GM19467 (cell line): ENCODE results near the gene DCXR.
"Not testable (repeated sequence)": the region's sequence is repeated elsewhere in the genome, so short reads cannot be mapped to it uniquely, and the experiment has no call there.

ENCODE experiments used
- ATAC-seq: cut with Tn5 transposase; IDR thresholded peaks from one replicate; pipeline ENCODE4 v1.9.1; 2021; ENCODE audit warnings: mild to moderate bottlenecking, moderate library complexity; ENCODE audit not compliant: unreplicated experiment

DCXR gene

GRCh38 chr17:82042649-82043048 is 5.2 kb upstream of the DCXR start:
- no peak for ATAC-seq

- no peak for ATAC-seq
Measured at GRCh38 chr17:82041144-82041814, 3.8 kb upstream of the DCXR start.

GRCh38 chr17:82039695-82040299 is 2.3 kb upstream of the DCXR start:
- ATAC-seq = no peak

GRCh38 chr17:82038796-82039409 is 1.4 kb upstream of the DCXR start:
- not testable (repeated sequence) for ATAC-seq

- ATAC-seq = no peak
Measured at GRCh38 chr17:82037889-82038195, 345 bp upstream of the DCXR start.

GRCh38 chr17:82036634-82037091 is 834 bp downstream of the DCXR start:
- ATAC-seq = no peak

- no peak for ATAC-seq
Measured at GRCh38 chr17:82035956-82036633, 1.4 kb downstream of the DCXR start.

GRCh38 chr17:82035488-82035887 is 2.0 kb downstream of the DCXR start:
- no peak for ATAC-seq

- no peak for ATAC-seq
Measured at GRCh38 chr17:82034371-82035011, 3.0 kb downstream of the DCXR start.

GRCh38 chr17:82033359-82034085 is 4.0 kb downstream of the DCXR start:
- ATAC-seq = no peak

- ATAC-seq = no peak
Measured at GRCh38 chr17:82031885-82032627, 5.4 kb downstream of the DCXR start.

- ATAC-seq = no peak
Measured at GRCh38 chr17:82031303-82031884, 6.1 kb downstream of the DCXR start, which contains the start of gene RAC3. RAC3 (plus strand) TSS chr17:82031678; CDS start chr17:82031762, 84 bp downstream.

GRCh38 chr17:82030470-82031302 is 6.8 kb downstream of the DCXR start:
- ATAC-seq = no peak

- no peak for ATAC-seq
Measured at GRCh38 chr17:82029990-82030469, 7.5 kb downstream of the DCXR start.

GRCh38 chr17:82029391-82029790 is 8.1 kb downstream of the DCXR start:
- no peak for ATAC-seq

- no peak for ATAC-seq
Measured at GRCh38 chr17:82028966-82029365, 8.5 kb downstream of the DCXR start.

GRCh38 chr17:82028246-82028645 is 9.3 kb downstream of the DCXR start:
- ATAC-seq = no peak

- ATAC-seq = no peak
Measured at GRCh38 chr17:82025401-82026107, 11.9 kb downstream of the DCXR start.
